Stomach (tissue), 9 donors: Measurements from ENCODE around the gene SMPDL3A. TPM values are rescaled to one million over a fixed set of nuclear protein-coding genes. Genes with fewer than 3 reads are reported as not detected.

ENCODE experiments used
- DNase-seq, 2 donors: peaks; one replicate each; pipeline versions ENCODE4 v3.0.0 to v3.0.0-alpha.2; 2013 to 2019
- H3K27ac ChIP-seq, 5 donors: fragments of 200-600 bp in 4 of 5; sonication (generic) in 4 of 5; one replicate each; pipeline ENCODE4 v1.5.1; 2013 to 2019; ENCODE audit warnings: mild to moderate bottlenecking in 1 of 5, moderate library complexity in 1 of 5
- H3K27me3 ChIP-seq, 3 donors: fragments of 200-600 bp; sonication (generic); one replicate each; pipeline ENCODE4 v1.5.1; 2017 to 2019; ENCODE audit warnings: mixed run types in 1 of 3
- H3K36me3 ChIP-seq, 4 donors: fragments of 200-600 bp; sonication (generic); 1 replicate in 3 of 4; 2 replicates in 1 of 4; pipeline ENCODE4 v1.5.1; 2016 to 2019
- H3K4me1 ChIP-seq, 4 donors: fragments of 200-600 bp; sonication (generic); one replicate each; pipeline ENCODE4 v1.5.1; 2016 to 2019
- H3K4me3 ChIP-seq, 4 donors: fragments of 200-600 bp; sonication (generic) in 3 of 4; one replicate each; pipeline ENCODE4 v1.5.1; 2016 to 2019; ENCODE audit warnings: mild to moderate bottlenecking in 1 of 4
- H3K9me3 ChIP-seq, 4 donors: fragments of 200-600 bp; sonication (generic); one replicate each; pipeline ENCODE4 v1.5.1; 2016 to 2019
- CTCF ChIP-seq, 7 experiments: fragments of 450-650 bp in 4 of 7; fragments of 200-600 bp in 3 of 7; sonication (generic) in 3 of 7; IDR thresholded peaks; one replicate each; pipeline ENCODE4 v1.5.1; 2016 to 2019; ENCODE audit warnings: antibody characterized with exemption in 7 of 7, control low read depth in 2 of 7, mild to moderate bottlenecking in 1 of 7
- EP300 ChIP-seq: sonication (generic); formaldehyde crosslinking; IDR thresholded peaks from one replicate; pipeline ENCODE4 v1.6.1; 2017; ENCODE audit warnings: antibody characterized with exemption
- POLR2A ChIP-seq, 4 donors: fragments of 450-650 bp; IDR thresholded peaks; one replicate each; pipeline ENCODE4 v1.6.1; 2016; ENCODE audit warnings: antibody characterized with exemption in 4 of 4, control low read depth in 2 of 4, mild to moderate bottlenecking in 1 of 4, moderate library complexity in 1 of 4
- POLR2AphosphoS5 ChIP-seq, 3 donors: sonication (generic); formaldehyde crosslinking; IDR thresholded peaks; one replicate each; pipeline ENCODE4 v1.6.1; 2016; ENCODE audit warnings: antibody characterized with exemption in 3 of 3
- WGBS, 5 donors: extraction: QIAGEN DNeasy Blood & Tissue Kit in 3 of 5; methylation state at CpG; one replicate each; pipeline versions ENCODE4 v1.1.5 to v1.1.7; 2013 to 2018; 5-methylcytosine and 5-hydroxymethylcytosine counted together
- intact Hi-C: fragments of 100-400 bp; cut with DNase I; formaldehyde crosslinking; loops from one replicate; pipeline ENCODE4 v1.15.1; 2023; ENCODE audit warnings: low total_unique reads
- polyA plus RNA-seq, 3 donors: library from polyadenylated mRNA; stranded (reverse); fragments of 200-250 nt; gene quantifications; one replicate each; pipeline ENCODE4 v1.2.3, GENCODE V29; 2013
- total RNA-seq, 5 donors: library from RNA; depleted of rRNA; stranded (reverse); fragments of >200 nt; gene quantifications; one replicate each; pipeline versions ENCODE4 v1.1.0 to v1.2.3, GENCODE V29; 2014 to 2016
- donor health status: healthy with polysubstance abuse.
- donor health status: Bipolar disorder and iron deficiency.
- donor health status: healthy.

The SMPDL3A gene
- total and polyA plus RNA-seq, 8 donors, result 4.5 to 34.2 (median 16.7) TPM

GRCh38 chr6:122749451-122750050 is 39.5 kb upstream of the SMPDL3A start:
- intact Hi-C loops, result loop anchor here (5.0 kb wide), 1 partner anchor 88 kb away; no protein-coding TSS in a partner anchor
- no peak for DNase-seq
- no peaks in the 10 kb centered on the region for H3K4me1 ChIP-seq
- H3K27ac ChIP-seq, result no peak overlapping the region
- 89 to 94% (median 93%) methylated on average over 4 of the region's 4 CpGs for WGBS, 5 donors
- H3K27me3 ChIP-seq, result no peaks in the 10 kb centered on the region
- TF ChIP-seq EP300 (no peak), POLR2A (IDR thresholded peaks at IDR 0.05) (no peak), CTCF (IDR thresholded peaks at IDR 0.05) (no peak), POLR2AphosphoS5 (IDR thresholded peaks at IDR 0.05) (no peak)
- H3K4me3 ChIP-seq, result no peak overlapping the region
- no peaks in the 10 kb centered on the region for H3K36me3 ChIP-seq
- no peaks in the 10 kb centered on the region for H3K9me3 ChIP-seq

GRCh38 chr6:122751326-122751725 is 37.7 kb upstream of the SMPDL3A start:
- TF ChIP-seq CTCF (IDR thresholded peaks at IDR 0.05) (no peak), POLR2AphosphoS5 (IDR thresholded peaks at IDR 0.05) (no peak), POLR2A (IDR thresholded peaks at IDR 0.05) (no peak), EP300 (no peak)
- H3K27me3 ChIP-seq, result no peaks in the 10 kb centered on the region
- DNase-seq, result no peak
- no peaks in the 10 kb centered on the region for H3K4me1 ChIP-seq
- intact Hi-C loops, result no loop called here
- WGBS, 5 donors, result 67 to 78% (median 71%) methylated on average over 3 of the region's 3 CpGs
- H3K27ac ChIP-seq, result no peak overlapping the region
- no peaks in the 10 kb centered on the region for H3K9me3 ChIP-seq
- H3K4me3 ChIP-seq, result no peak overlapping the region
- H3K36me3 ChIP-seq, result no peaks in the 10 kb centered on the region

GRCh38 chr6:122752459-122752858 is 36.6 kb upstream of the SMPDL3A start:
- H3K27me3 ChIP-seq, result no peaks in the 10 kb centered on the region
- H3K36me3 ChIP-seq, result no peaks in the 10 kb centered on the region
- TF ChIP-seq EP300, result no peak
- TF ChIP-seq POLR2A (IDR thresholded peaks at IDR 0.05), result no peak
- TF ChIP-seq CTCF (IDR thresholded peaks at IDR 0.05), result no peak
- no peak for TF ChIP-seq POLR2AphosphoS5 (IDR thresholded peaks at IDR 0.05)
- intact Hi-C loops, result no loop called here
- H3K4me3 ChIP-seq, result no peak overlapping the region
- DNase-seq, result no peak
- WGBS, 5 donors, result 23 to 100% (median 93%) methylated on average over 1 of the region's 1 CpG
- no peaks in the 10 kb centered on the region for H3K4me1 ChIP-seq
- H3K9me3 ChIP-seq, result no peaks in the 10 kb centered on the region
- no peak overlapping the region for H3K27ac ChIP-seq

GRCh38 chr6:122753000-122753687 is 35.9 kb upstream of the SMPDL3A start:
- intact Hi-C loops, result no loop called here
- H3K27me3 ChIP-seq, result no peaks in the 10 kb centered on the region
- H3K4me3 ChIP-seq, result peak overlapping the region in 2 of 4 donors; percentile 6 to 20
- no peak for TF ChIP-seq POLR2A (IDR thresholded peaks at IDR 0.05)
- no peak for TF ChIP-seq CTCF (IDR thresholded peaks at IDR 0.05)
- no peak for TF ChIP-seq POLR2AphosphoS5 (IDR thresholded peaks at IDR 0.05)
- no peak for TF ChIP-seq EP300
- H3K27ac ChIP-seq, result no peak overlapping the region
- H3K9me3 ChIP-seq, result no peaks in the 10 kb centered on the region
- DNase-seq, result no peak
- H3K4me1 ChIP-seq, result no peaks in the 10 kb centered on the region
- no peaks in the 10 kb centered on the region for H3K36me3 ChIP-seq
- 80 to 88% (median 83%) methylated on average over 10 of the region's 10 CpGs for WGBS, 5 donors
